HUES6 (cell line): ENCODE data around the gene STK32C.

Source experiments
- H3K27ac ChIP-seq: 2 replicates; pipeline ENCODE4 v1.7.0; 2013; ENCODE audit warnings: low read depth, mild to moderate bottlenecking, low read length, inconsistent platforms
- H3K27me3 ChIP-seq: 2 replicates; pipeline ENCODE4 v1.6.1; 2013; ENCODE audit warnings: low read length; ENCODE audit not compliant: control insufficient read depth, insufficient read depth
- H3K36me3 ChIP-seq: 2 replicates; pipeline ENCODE4 v1.6.1; 2013; ENCODE audit warnings: low read length; ENCODE audit not compliant: control insufficient read depth, insufficient read depth
- H3K4me1 ChIP-seq: 2 replicates; pipeline ENCODE4 v1.6.1; 2013; ENCODE audit warnings: low read length; ENCODE audit not compliant: control insufficient read depth, insufficient read depth
- H3K4me3 ChIP-seq: 2 replicates; pipeline ENCODE4 v1.5.1; 2013; ENCODE audit warnings: low read depth, low read length
- H3K9ac ChIP-seq: one replicate; pipeline ENCODE4 v1.6.1; 2013; ENCODE audit warnings: mild to moderate bottlenecking, low read length
- H3K9me3 ChIP-seq: 2 replicates; pipeline ENCODE4 v1.6.1; 2013; ENCODE audit warnings: low read depth, low read length; ENCODE audit not compliant: control insufficient read depth, insufficient read depth

The STK32C gene

DNA sequence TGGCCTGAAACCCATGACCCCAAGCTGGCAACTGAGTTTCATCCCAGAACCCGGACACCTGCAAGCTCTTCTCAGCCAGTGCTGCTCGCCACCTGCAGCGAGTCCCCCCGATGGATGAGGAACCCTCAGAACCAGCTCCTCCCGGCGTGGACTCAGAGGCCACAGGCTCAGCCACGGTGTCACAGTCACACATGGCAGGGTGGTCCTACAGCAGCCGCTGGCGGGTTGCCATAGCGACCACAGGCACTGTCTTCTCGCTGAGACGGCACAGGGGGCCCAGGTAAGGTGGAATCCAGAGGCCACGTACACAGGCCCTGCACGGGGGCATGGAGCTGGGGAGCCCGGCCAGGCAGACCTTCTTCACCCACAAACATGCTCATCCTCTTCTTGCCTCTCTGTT lies 67.6 kb downstream of the STK32C start:
- no peaks in the 10 kb centered on the region for H3K9me3 ChIP-seq
- H3K4me1 ChIP-seq: peaks cover 11% of the 10 kb centered on the region; the same call in 1 of the 2 replicates
- no peak overlapping the region for H3K9ac ChIP-seq
- H3K27ac ChIP-seq: no peak overlapping the region
- H3K36me3 ChIP-seq: no peaks in the 10 kb centered on the region
- no peak overlapping the region for H3K4me3 ChIP-seq
- no peaks in the 10 kb centered on the region for H3K27me3 ChIP-seq

DNA sequence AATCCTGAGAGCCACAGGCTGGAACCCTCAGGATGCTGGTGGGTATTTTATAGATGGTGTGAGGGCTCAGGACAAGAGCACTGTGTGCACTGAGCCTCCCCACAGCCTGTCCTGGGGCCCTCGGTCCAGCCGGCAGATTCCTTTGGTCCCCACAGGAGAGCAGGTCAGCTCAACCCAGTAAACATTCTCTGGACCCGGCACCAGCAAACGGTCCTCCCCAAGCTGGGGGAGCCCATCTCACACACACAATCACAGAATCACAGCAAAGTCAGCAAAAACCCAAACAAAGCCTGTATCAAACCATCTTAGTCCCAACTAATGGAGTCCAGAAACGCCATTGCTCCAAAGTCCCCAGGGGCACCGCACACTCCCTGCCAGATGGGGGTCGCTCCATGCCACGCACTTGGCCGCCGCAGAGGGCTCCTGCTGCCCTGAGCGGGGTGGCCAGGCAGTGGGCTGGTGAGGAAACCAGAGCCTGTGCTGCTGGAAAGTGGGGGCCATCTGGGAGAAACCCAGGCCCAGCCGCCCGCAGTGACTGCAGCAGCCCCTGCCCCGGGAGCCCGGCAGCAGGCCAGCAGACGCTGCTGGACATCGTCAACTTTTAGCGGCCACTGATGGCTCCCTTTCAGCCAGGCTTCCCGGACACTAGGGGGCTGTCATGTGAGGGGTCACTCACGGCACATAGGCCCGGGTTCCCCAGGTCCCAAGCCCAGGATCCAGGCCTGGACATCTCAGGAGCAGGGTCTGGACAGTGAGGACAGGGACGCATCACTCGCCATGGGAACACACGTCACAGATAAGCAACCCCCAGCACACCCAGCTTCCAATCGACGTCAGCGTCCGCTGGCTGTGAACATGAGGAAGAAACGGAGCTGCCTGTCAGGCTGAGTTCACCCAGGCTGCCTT lies 68.4 kb downstream of the STK32C start:
- Histone ChIP-seq H3K27me3 (no peaks in the 10 kb centered on the region), H3K9ac (no peak overlapping the region), H3K27ac (no peak overlapping the region), H3K9me3 (no peaks in the 10 kb centered on the region), H3K4me3 (no peak overlapping the region), H3K4me1 (peaks cover 11% of the 10 kb centered on the region; the same call in 1 of the 2 replicates), H3K36me3 (0 out of 2 replicates have a peak, but pooled peaks cover 3% of the 10 kb centered on the region)

DNA sequence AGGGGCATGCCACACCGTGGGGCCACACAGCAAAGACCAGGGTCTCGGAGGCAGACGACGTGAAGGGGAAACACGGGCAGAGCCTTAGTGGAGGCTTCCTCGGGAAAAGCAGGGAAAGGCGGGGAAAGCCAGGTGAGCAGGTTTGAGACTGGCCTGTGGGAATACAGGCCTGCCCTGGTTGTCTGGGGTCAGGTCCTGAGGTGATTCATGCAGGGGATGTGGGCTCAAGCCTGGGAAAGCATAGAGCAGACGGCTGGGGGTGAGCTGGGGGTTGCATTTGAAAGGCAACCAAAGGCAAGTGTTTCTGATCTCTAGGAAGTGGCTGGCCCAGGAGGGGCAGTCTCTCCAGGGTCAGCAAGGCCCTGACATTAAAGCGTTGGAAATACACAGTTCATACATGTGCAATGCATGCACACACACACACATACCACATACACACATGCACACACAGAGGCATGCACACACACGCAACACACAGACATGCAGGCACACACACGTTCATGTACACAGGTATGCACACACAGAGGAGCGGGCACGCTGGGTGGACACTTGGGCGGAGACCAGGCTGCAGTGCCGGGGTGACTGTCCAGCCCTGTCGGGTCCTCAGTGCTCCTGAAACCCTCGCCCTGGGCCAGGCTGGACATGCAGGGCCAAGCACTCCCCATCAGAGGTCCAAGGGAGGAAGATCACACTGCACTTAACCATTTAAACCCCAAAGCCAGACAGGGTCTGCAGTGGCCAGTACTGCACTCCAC lies 69.2 kb downstream of the STK32C start:
- Histone ChIP-seq H3K4me3 (no peak overlapping the region), H3K4me1 (peaks cover 11% of the 10 kb centered on the region; the same call in 1 of the 2 replicates)

DNA sequence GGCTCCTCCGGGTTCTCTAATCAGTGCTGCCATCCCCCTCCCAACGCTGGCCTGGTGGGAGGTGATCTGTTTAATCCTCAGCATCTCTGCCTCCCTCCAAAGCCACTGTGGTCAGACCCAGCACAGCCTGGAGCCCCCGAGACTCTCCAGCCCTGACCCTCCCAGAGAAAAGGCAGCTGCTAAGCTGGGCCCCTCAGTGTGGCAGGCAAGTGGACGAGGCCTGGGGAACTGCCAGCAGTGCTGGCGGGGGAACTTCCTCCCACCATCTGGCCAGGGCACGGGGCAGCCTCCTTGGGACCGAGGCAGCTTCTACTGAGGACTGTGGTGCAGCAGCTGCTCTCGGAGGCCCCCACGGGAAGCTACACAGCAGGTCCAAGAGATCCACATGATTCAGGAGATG lies 69.9 kb downstream of the STK32C start:
- Histone ChIP-seq H3K9me3 (no peaks in the 10 kb centered on the region), H3K36me3 (0 out of 2 replicates have a peak, but pooled peaks cover 3% of the 10 kb centered on the region), H3K27ac (no peak overlapping the region), H3K9ac (no peak overlapping the region), H3K4me3 (no peak overlapping the region), H3K4me1 (peaks cover 11% of the 10 kb centered on the region; the same call in 1 of the 2 replicates), H3K27me3 (no peaks in the 10 kb centered on the region)

More for the DNA sequence above, 69.2 kb downstream of the STK32C start:
- Histone ChIP-seq H3K9me3 (no peaks in the 10 kb centered on the region), H3K9ac (no peak overlapping the region), H3K27me3 (no peaks in the 10 kb centered on the region), H3K36me3 (0 out of 2 replicates have a peak, but pooled peaks cover 3% of the 10 kb centered on the region), H3K27ac (no peak overlapping the region)

DNA sequence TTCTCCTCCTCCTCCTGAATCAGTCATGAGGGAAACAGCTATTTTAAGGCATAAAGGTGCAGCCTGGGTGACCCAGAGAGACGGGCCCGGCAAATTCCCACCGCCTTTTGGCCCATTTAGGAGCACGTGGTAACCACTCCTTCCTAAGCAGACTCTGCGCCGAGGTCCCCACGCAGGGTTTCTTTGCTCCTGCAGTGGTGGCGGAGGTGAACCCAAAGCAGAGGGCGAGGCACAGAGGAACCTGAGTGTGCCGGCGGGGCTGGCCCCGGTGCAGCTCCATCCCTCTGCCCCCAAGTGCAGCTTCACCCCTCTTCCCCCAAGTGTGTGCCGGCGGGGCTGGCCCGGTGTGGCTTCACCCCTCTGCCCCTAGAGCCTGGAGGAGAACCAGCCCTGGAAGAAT lies 70.4 kb downstream of the STK32C start:
- H3K9ac ChIP-seq: no peak overlapping the region
- H3K27me3 ChIP-seq: no peaks in the 10 kb centered on the region

DNA sequence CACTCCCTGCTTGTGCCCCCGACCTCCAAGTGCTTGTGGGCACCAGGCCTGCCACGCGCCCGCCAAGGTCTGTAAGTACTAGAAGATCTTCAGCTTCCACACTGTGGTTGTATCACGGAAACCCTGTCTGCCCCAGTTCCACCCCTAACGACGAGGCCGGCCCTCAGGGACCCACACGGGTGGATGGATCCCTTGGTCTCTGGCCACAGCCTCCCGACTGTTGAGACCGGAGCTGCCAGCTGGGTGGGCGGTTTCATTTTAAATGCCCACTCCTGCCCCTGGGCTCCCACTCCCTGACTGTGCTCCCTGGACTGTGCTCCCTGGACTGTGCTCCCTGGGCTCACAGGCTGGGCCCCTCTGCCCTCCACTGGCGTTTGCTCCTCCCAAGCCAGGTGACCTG lies 70.9 kb downstream of the STK32C start:
- no peak overlapping the region for H3K9ac ChIP-seq
- no peaks in the 10 kb centered on the region for H3K27me3 ChIP-seq
- H3K27ac ChIP-seq: no peak overlapping the region
- 0 out of 2 replicates have a peak, but pooled peaks cover 3% of the 10 kb centered on the region for H3K36me3 ChIP-seq
- H3K4me3 ChIP-seq: no peak overlapping the region
- peaks cover 7% of the 10 kb centered on the region; the same call in 1 of the 2 replicates for H3K4me1 ChIP-seq
- no peaks in the 10 kb centered on the region for H3K9me3 ChIP-seq

More for the DNA sequence above, 70.4 kb downstream of the STK32C start:
- H3K4me1 ChIP-seq: peaks cover 11% of the 10 kb centered on the region; the same call in 1 of the 2 replicates
- H3K36me3 ChIP-seq: 0 out of 2 replicates have a peak, but pooled peaks cover 3% of the 10 kb centered on the region
- no peak overlapping the region for H3K27ac ChIP-seq
- no peak overlapping the region for H3K4me3 ChIP-seq
- no peaks in the 10 kb centered on the region for H3K9me3 ChIP-seq

DNA sequence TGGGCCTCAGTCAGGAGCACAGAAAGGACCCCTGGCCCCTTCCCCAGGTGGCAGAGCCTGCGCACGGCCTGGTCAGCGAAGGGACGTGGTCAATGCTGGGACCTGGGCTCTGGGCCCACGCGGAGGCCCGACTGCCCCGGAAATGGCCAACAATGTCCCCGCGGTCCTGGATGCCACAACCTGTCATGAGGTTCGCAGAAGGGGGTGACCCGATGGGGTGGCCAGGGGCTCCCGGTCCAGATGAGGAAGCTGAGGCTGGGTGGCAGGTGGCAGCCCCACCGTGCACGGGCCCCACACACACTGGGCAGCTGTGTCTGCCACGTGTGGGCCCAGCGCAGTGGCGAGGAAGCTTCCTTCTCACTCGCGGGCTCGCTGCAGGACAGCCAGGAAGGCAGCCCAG lies 71.6 kb downstream of the STK32C start:
- H3K4me1 ChIP-seq: peaks cover 7% of the 10 kb centered on the region; the same call in 1 of the 2 replicates
- H3K27ac ChIP-seq: no peak overlapping the region
- no peaks in the 10 kb centered on the region for H3K27me3 ChIP-seq
- H3K4me3 ChIP-seq: no peak overlapping the region
- no peak overlapping the region for H3K9ac ChIP-seq
- 0 out of 2 replicates have a peak, but pooled peaks cover 3% of the 10 kb centered on the region for H3K36me3 ChIP-seq
- no peaks in the 10 kb centered on the region for H3K9me3 ChIP-seq

DNA sequence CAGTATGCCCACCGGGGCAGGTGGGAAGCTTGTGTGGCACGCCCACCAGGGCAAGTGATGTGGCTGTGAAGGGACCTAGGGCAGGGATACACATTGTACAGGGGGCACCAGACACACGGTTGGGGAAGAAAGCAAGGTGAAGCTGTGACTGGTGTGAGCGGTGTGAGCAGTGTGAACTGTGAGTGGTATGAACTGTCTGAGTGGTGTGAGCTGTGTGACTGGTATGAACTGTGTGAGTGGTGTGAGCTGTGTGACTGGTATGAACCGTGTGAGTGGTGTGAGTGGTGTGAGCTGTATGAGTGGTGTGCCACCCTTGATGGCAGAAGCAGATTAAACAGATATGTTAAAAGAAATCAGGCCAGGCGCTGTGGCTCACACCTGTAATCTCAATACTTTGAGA lies 72.9 kb downstream of the STK32C start:
- Histone ChIP-seq H3K27me3 (no peaks in the 10 kb centered on the region), H3K27ac (no peak overlapping the region), H3K4me3 (no peak overlapping the region), H3K9me3 (no peaks in the 10 kb centered on the region), H3K4me1 (peaks cover 16% of the 10 kb centered on the region), H3K36me3 (0 out of 2 replicates have a peak, but pooled peaks cover 3% of the 10 kb centered on the region), H3K9ac (no peak overlapping the region)

DNA sequence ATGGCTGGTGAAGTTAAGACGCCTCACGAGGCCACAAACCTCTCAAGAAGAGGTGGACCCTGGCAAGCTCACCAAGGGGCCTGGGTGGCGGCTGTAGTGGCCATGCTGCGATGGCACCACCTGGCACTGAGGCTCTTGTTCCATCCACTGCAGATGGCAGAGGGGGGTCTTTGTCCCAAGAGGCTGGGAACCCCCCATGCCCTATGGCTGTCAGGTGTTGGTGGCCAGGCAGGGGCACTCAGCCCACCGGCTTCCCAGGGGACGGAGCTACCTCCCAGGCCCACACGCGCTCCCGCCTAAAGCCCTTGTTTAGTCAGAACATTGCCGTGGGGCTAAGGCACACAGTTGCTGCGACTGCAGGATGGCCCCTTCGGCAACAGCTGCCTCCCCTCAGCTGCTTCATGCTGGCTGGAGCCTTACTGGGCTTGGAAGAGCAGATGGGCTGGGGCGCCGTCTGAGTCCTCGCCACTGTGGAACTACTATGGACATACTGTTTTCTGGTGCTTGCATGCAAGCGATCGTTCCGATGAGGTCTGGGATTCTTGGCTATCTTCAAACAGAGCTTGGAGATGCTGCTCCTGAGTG lies 74.2 kb downstream of the STK32C start:
- no peaks in the 10 kb centered on the region for H3K27me3 ChIP-seq
- 0 out of 2 replicates have a peak, but pooled peaks cover 3% of the 10 kb centered on the region for H3K36me3 ChIP-seq
- no peak overlapping the region for H3K4me3 ChIP-seq
- H3K27ac ChIP-seq: no peak overlapping the region
- H3K9ac ChIP-seq: no peak overlapping the region
- H3K9me3 ChIP-seq: no peaks in the 10 kb centered on the region
- H3K4me1 ChIP-seq: peaks cover 19% of the 10 kb centered on the region

DNA sequence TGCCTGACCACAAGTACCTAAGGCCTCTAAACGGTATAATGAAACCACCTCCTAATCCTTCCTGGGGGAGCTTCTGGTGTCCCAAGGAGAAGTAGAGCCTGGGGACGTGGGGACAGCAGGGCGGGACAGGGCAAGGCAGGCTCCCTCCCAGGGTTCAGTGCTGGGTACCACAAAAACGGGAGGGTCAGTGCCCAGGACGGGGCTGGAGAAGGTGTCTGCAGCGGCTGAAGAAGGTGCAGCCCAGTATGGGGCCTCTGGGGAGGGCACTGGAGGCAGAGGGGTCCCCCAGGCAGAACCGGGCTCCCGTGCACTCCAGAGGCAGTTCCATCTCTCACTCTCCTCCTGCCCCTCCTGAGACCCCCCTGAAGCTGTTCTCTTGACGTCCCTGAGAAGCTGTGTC lies 74.8 kb downstream of the STK32C start:
- no peak overlapping the region for H3K27ac ChIP-seq
- H3K4me1 ChIP-seq: peaks cover 15% of the 10 kb centered on the region
- no peak overlapping the region for H3K4me3 ChIP-seq
- no peaks in the 10 kb centered on the region for H3K27me3 ChIP-seq
- 0 out of 2 replicates have a peak, but pooled peaks cover 3% of the 10 kb centered on the region for H3K36me3 ChIP-seq
- H3K9ac ChIP-seq: no peak overlapping the region
- no peaks in the 10 kb centered on the region for H3K9me3 ChIP-seq
